Occipital lobe (tissue), 2 donors: ENCODE results near the gene CFAP206. TPM values are rescaled to one million over a fixed set of nuclear protein-coding genes. Genes with fewer than 3 reads are reported as not detected.

Source experiments
- small RNA-seq: library from RNA; depleted of rRNA; stranded (forward); fragments of <200 nt; gene quantifications from one replicate; pipeline ENCODE3, GENCODE V24; 2014
- total RNA-seq: library from RNA; depleted of rRNA; stranded (reverse); fragments of >200 nt; gene quantifications from one replicate; pipeline ENCODE4 v1.2.3, GENCODE V29; 2014

CFAP206 gene
- total RNA-seq, 1 donor from 2014 or later: 3.0 TPM

Small RNA genes lying within 50 kb of the gene (small RNA-seq; reads per million reads assigned to genes)
- gene AL049697.2: not detected
- not detected for gene RNU6-444P

Other genes starting within 250 kb of the CFAP206 start
- 38.4 TPM for gene SMIM8, start 85.4 kb upstream of the CFAP206 start, total RNA-seq
- not detected for gene GJB7, start 78.7 kb upstream of the CFAP206 start, total RNA-seq
- gene C6orf163, start 63.2 kb upstream of the CFAP206 start, total RNA-seq: 8.3 TPM
- gene SLC35A1, start 65.0 kb downstream of the CFAP206 start, total RNA-seq: 27.1 TPM
- gene RARS2, start 182.0 kb downstream of the CFAP206 start, total RNA-seq: 40.4 TPM
- 49.9 TPM for gene ORC3, start 182.2 kb downstream of the CFAP206 start, total RNA-seq